Midbrain (tissue), 1 donor: ENCODE results near the gene HOXA6.

Experiments used
- DNase-seq: peaks from one replicate; lab custom pipeline; 2025; lab: John Stamatoyannopoulos, UW

HOXA6 gene

DNA sequence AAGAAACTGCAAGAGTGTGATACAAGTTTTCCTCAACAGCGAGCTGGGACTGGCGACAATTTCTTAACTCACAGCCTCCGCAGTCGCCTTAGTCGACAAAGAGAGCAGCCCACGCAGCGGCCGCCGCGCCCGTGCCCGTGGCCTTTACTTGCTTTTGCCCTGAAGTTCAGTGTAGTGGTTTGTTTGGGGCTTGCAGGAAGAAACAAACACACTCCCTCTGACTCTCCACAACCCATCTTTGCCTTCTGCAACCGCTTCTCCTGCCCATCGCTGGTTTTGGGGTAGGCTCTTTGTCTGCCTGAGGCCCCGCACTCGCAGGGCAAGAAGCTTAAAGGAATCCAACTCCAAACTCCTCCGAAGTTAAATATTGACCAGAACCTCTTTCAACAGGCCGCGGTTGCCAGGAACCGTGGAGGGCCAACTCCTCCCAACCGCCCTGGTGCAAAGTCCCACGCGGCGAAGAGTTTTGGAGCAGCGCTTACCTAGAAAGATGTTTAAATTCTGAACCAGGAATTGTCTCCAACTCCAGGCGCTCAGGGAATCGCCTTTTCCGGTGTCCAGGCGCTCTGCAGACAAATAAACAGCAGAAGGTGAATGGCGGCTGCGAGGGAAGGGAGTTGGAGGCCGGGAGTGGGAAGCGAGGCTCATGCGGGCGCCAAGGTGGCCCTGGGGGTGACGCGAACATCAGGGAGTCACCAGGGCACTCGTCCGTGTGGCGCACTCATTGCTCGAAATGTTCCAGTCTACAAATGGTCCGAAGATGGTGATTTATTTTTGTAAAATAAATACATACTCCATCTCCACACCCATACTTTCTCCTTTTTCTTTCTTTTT is 25.3 kb downstream of the HOXA6 start:
- DNase-seq: no peak

DNA sequence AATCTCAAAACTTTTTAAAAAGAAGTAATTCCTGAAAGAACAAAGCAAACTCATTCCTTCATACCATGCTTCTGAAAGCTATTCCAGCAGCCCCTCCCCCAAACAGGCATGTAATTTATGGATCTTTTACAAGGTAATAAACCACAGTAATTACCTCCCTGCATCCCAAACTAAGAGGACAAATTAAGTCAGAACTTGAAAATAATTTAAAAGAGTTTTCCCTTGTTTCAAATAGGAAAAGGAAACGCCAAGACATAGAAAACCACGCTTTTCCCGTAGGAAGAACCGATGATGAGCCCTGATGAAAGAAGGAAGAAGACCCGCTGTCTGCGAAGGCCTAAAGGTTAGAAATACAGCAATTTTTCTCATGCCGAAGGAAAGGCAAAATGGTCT is 25.9 kb downstream of the HOXA6 start:
- DNase-seq: no peak

DNA sequence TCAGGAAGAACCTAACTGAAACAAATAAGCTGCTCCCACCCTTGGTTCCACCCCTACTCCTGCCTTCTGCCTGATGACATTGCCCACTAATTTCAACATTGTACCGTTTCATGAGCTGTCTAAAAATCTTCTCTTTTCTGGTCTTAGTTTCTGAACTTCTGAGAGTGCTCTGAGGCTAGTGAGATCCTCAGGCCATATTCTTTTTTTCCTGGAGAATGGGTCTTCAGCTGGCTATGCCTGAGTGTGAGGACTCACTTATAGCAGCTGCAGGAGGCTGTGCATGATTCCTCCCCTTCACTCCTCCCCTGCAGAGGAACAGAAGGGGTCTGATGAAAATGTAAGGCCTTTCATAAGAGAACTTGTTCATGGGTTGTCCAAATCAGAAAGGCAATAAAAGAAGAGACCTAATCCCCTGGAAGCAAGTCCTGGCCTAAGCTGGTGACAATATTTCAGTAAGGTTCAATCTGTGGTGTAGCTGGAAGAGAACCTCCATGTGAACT is 28.1 kb downstream of the HOXA6 start:
- DNase-seq: no peak

DNA sequence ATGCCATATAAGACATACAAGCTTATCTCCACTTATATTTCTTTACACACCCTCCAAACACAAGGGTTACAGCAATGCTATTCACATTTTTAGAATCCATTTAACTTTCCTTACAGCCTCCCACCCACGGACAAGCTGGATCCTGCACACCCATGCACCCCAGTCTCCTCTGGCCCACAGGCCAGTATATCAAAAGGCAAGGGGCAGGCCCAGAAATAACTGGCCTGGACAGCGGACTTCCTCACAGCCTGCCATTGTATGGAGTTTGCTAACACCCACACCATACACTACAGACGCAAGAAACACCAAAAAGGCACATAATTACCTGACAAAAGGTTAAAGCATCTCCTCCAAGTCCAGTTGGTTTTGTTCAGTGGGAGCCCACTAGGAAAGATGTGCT is 29.0 kb downstream of the HOXA6 start:
- no peak for DNase-seq

- DNase-seq: no peak
These were observed 29.6 kb downstream of the HOXA6 start for GRCh38 chr7:27117887-27118491.

- DNase-seq: no peak
These were observed 30.4 kb downstream of the HOXA6 start for GRCh38 chr7:27116962-27117886.

DNA sequence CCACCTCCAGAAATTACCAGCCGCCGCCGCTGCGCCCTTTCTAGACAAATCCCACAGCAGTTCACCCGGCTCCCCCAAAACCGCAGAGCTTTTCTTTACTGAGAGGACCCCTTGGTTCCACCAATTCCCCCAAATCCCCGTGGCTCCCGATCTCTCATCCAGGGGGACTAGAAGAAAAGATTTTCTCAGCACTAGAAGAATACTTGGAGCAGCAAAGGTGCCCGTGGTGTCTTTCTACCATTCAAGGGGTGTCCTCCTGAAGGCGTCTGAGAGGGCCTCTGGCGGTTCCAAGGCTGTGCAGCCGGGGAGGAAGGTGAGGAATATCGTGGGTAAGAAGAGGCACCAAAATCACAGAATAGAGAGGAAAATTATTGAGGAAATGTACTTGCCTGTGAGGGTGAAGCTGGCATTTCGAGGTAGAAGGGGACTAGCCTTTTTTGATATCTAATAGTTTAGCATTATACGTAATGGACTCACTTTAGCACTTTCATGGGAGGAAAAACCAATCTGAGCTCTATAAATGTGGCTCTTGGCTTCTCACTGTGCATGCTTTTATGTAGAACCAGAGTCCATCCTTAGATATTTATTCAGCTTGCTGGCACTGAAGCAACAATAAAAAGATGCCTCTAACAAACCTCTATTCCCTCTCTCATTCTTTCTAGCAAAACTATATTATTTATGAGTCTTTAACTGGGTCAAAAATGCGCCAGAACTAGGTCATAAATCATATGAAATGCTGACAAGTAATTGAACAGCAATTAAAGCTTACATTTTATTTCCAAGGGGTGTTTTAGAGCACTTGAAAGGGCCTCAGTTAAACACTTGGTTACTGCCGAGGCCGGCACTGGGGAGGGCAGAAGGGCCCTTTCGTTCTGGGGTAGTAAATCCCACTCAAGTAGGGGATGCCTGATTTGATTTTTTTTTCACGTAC is 31.3 kb downstream of the HOXA6 start:
- no peak for DNase-seq

DNA sequence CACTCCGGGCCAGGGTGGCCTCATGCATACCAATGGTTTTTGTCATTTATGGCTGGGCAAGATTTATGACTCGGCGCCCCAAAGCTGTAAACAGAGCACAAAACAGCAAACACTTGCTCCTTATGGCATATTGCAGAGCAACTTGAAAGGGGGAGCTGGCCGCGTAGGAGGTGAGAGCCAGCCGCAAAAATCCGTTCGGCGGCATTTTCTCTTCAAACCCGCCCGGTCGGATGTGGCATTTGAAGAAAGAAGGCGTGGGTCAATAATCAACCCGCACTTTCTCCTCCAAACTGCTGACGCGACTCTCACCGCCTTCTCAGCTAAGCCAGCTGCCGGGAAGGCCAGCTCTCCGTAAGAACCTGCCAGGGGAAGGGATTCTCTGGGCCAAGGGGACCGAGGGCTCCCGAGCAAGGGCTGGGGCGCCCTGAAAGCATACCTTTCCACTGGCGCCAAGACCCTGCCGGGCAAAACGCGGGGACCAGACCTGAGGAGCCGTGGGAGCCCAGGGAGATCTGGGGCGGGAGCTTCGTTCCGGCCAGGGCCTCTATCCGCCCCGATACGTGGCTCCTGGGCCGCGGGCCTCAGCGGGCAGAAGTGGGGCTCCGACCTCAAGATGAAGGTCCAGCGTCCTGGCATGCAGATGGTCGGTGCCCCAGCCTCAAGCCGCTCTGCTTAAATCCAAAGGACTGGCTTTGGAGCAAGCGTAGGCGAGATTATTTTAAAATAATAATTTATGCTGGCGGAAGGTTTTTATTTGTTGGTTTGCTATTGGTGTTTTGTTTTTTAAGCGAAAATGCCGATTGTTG is 32.1 kb downstream of the HOXA6 start:
- DNase-seq: no peak

GRCh38 chr7:27114881-27115220 is 32.7 kb downstream of the HOXA6 start:
- DNase-seq: no peak

DNA sequence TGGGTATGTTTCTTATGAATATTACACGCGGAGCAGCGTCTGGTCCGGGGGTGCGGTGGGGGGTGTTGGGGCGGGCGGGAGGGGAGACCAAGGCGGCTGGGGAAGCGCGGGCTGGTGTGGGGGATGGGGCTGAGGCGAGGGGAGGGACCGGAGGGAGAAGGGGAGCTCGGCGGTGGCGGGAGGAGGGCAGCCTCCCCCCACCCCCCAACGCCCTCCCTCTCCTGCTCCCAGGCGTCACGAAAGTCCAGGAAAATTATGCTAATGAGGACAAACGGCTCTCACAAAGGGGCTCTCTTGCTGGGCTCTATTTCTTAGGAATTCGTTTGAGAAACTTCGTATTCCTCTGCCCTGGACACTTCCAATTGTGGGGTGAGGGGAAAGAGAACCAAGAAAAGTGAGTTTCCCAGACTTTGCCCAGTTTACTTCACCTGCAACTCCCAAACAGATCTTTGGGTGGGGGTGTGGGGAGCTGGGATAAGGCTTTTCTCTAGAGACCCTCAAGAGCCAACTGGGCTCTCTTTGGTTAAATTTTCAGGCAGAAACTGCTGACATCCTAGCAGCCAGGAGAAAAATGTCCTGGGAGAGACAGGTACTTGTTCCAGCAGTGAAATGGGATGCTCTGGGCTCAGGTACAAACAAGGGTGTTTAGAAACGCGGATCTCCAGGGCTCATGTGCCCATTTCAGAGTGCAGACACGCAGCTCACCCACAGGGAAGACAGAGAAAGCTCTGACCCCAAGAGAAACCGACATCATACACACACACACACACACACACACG is 33.4 kb downstream of the HOXA6 start:
- DNase-seq: no peak

GRCh38 chr7:27112955-27113949 is 34.3 kb downstream of the HOXA6 start:
- no peak for DNase-seq

DNA sequence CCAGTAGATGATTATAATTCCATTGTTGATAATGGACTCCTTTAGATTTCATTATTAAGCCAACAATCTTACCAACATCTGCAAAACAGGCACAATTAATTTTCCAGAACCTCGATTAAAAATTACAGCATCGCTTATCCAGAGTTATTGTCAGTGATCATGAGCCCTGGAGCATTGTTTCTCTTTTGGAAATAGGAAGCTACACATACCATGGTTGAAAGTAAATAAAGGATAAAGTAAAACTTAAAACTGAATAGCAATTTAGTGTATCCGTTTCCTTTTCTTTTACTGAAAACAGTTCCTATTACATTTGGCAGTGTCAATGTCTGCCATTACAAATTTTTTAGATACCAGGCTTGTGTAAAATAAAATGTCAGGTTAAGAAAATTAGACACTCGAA is 35.2 kb downstream of the HOXA6 start:
- DNase-seq: no peak

DNA sequence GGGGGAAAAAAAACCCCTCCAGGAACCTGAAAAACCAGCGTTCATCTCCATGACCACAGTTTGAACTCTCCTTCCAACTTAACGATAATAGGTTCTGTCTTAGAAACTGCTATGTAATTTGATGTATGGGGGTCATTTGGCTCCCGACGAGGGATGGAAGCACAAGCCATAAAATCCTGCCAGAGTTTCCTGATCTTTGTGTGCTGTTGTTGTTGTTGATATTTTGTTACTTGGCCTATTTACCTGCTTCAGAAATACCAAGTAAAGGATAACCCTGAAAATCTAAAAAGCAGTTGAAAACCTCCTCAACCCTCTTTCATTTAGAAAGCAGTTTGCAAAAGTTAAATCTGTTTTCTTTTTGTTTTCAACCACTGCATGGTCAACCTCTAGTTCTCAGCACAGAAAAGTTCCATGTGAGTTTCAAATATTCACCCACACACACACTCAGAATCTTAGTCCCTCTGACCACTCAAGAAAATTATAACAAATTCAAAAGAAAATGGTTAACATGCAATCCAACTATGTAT is 35.8 kb downstream of the HOXA6 start:
- no peak for DNase-seq

GRCh38 chr7:27111042-27111750 is 36.4 kb downstream of the HOXA6 start:
- no peak for DNase-seq

GRCh38 chr7:27110186-27111031 is 37.2 kb downstream of the HOXA6 start:
- no peak for DNase-seq

- no peak for DNase-seq
These were observed 37.9 kb downstream of the HOXA6 start for GRCh38 chr7:27109466-27110185.
